ENCODE data around the gene PRKCB.

Gene PRKCB

DNA sequence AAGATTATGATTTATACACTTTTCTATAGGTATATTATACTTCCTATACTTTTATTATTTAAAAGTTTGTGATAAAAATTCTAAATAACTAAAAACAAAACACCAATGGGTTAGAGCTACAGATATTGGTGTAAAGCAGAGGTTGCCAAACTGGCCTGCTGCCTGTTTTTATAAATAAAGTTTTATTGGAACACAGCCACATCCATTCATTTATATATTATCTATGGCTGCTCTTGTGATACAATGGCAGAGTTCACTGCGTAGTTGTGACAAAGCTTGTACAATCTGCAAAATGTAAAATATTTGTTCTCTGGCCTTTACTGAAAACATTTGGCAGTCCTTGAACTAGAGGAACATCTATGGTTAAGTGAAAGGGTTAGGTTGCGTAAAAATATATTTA, 208.7 kb downstream of the PRKCB start:
- DNase-seq (ENCODE audit: low read depth in 2 of 2), result no peak

DNA sequence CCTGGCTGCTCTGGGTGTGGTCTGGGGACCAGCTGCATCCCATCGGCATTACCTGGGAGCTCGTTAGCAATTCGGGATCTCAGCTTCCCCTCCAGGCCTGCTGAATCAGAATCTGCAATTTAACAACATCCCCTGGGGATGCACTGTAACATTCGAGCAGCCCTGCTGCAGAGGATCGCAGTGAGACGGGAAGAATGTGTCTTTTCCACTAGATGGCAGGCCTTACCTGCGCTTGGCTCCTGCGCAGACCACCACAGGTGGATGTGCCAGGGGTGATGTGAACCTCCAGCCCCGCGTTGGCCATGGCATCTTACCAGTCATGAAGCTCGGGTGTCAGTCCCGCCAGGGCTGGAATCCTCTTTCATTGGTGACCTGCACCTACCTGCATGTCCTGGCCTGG, 209.9 kb downstream of the PRKCB start:
- no peak for DNase-seq (ENCODE audit: low read depth in 2 of 2)

DNA sequence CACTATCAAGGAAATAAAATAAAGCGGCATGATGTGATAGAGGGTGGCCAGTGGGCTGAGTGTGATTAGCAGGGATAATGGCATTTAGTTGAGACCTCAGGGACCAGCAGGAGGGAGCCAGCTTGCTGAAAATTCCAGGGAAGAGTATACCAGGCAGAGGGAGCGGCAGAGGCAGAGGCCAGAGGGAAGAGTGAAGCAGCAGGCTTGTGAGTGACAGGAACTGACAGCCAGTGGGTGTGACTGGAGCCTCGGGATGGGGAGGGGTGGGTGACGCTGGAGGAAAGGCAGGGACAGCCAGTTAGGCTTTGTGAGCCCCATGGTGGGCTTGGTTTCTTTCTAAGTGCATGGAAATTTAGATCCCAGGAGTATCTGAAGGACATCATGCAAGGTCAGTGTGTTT, 210.7 kb downstream of the PRKCB start:
- no peak for DNase-seq (ENCODE audit: low read depth in 2 of 2)

DNA sequence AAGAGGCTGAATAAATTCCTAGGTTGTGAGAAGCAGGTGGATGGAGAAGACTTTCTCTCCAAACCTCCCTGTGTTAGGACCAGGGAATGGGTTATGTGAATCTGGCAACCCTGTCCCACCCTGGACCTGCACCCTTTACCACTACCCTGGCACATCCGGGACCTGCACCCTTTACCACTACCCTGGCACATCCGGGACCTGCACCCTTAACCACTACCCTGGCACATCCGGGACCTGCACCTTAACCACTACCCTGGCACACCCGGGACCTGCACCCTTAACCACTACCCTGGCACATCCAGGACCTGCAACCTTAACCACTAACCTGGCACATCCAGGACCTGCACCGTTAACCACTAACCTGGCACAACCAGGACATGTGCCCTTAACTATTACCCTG, 213.3 kb downstream of the PRKCB start:
- DNase-seq (ENCODE audit: low read depth in 2 of 2), result no peak

DNA sequence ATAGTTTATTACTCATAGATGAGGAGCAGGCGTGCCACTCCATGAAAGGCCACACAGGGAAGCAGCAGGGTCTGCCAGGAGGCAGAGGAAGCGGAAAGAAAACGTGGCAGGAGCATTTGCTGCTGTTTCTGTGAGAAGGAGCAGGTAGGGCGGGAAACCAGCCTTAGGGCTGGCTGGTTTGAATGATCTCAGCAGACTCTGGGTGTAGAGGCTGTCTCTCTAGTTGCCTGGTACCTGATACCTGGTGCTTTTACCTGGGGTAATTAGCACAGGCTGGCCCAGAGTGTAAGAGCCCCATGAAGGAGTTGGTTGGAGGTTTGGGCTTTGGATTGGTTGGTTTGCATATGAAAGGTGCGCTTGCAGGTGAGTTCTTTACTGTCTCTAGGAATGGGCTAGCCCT, 215.3 kb downstream of the PRKCB start:
- DNase-seq (ENCODE audit: low read depth in 2 of 2), result no peak

DNA sequence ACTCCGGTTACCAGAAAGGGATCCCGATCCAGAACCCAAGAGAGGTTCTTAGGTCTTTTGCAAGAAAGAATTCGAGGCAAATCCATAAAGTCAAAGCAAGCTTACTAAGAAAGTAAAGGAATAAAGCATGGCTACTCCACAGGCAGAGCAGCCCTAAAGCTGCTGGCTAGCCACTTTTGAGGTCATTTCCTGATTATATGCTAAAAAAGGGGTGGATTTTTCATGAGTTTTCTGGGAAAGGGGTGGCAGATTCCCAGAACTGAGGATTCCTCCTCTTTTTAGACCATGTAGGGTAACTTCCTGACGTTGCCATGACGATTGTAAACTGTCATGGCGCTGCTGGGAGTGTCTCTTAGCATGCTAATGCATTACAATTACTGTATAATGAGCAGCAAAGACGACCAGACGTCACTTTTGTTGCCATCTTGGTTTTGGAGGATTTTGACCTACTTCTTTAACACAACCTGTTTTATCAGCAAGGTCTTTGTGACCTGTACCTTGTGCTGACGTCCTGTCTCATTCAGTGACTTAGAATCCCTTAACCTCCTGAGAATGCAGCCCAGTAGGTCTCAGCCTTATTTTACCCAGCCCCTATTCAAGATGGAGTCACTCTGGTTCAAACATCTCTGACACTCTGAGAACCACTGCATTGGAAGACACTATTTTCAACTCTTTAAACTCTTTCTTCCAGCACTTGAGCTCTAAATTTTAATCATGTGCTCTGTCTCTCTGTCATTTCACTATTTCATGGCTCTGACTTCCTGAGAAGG, 216.7 kb downstream of the PRKCB start:
- no peak for DNase-seq (ENCODE audit: low read depth in 2 of 2)

DNA sequence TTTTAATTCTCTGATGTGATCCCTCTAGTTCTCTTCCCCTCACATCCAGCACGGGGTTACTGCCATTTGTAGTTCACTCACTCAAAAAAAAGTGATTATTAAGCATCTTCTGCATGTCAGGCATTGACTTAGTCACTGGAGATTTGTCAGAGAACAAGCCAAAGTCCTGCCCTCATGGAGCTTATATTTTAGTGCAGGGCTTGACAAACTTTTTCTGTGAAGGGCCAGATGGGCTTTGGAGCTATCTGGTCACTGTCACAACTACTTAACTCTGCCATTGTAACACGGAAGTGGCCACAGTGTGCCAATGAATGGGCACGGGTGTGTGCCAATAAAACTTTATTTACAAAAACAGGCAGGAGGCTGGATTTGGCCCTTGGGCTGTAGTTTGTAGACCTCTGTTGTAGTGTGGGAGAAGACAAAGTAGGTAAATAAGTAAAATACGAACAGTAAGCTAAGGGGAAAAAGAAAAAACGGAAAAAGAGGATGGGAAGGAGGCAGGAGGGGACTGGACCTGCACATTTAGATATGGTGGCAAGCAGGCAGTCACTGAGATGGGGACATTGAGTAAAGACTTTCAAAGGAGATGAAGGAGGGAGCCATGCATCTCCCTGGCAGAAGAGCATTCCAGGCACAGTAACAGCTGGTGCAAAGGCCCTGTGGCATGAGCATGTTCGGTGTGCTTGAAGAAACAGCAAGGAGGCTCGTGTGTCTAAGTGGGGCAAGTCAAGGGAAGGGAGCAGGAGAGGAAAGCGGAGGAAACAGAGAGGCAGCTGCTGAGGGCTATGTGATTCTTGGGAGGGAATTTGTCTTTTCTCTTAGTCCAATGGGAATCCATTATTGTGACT, 217.5 kb downstream of the PRKCB start:
- DNase-seq (ENCODE audit: low read depth in 2 of 2), result no peak

DNA sequence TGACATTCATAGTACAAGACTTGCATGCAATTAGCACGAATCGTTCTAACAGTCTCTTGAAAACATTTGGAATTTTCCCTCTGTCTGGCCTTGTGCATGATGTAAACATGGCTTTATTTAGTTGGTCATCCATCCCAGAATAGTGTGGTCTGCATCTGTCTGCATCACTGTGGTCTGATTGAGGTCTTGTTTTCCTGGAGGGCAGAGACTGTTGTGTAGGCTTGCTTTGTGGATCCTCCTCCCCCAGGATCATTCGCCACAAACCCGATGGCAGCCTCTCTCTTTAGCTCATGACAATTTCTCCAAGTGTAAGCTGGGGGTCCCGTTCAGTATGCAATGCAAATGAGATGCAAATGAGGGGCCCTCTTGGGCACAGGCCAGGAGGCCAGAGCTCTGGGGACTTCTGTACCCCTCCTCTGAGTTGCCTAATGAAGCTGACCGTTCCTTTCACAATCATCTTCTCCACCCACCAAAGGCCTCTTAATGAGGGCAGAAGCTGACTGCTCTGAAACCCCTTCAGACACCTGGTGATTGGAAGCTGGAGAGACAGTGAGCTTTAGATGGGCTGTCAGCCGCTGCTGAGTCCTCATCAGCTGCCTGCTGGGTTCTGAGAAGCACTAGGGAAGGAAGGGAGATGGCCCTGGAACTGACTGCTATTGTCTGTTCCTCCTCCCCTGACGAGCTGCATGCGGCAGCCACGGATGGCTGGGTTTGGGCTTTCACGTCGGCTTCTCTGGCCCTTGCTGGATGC, 219.1 kb downstream of the PRKCB start:
- no peak for DNase-seq (ENCODE audit: low read depth in 2 of 2)

DNA sequence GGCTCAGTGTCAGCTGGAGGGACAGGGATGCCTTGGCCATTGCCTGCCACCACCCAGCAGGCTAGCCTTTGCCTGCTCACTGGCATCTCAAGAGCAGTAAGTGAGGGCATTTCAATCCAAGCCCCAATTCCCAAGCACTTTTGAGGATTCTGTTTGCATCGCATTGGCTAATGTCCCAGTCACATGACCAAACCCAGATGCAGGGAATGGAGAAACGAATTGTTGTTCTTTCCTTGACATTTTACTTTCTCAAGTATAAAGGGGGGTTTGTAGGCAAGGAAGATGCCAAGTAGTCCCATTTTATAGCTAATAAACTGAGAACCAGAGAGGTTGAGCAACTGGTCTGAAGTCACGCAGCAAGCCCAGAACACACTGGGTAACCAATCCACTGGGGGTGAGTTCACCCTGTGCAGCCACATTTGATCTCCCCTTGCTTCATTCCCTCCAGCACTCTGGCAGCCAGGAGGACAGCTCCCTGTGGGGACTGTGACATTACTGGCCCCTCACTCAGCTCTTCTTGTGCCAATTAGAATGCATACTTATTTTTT, 226.6 kb downstream of the PRKCB start:
- DNase-seq (ENCODE audit: low read depth in 2 of 2), result no peak

DNA sequence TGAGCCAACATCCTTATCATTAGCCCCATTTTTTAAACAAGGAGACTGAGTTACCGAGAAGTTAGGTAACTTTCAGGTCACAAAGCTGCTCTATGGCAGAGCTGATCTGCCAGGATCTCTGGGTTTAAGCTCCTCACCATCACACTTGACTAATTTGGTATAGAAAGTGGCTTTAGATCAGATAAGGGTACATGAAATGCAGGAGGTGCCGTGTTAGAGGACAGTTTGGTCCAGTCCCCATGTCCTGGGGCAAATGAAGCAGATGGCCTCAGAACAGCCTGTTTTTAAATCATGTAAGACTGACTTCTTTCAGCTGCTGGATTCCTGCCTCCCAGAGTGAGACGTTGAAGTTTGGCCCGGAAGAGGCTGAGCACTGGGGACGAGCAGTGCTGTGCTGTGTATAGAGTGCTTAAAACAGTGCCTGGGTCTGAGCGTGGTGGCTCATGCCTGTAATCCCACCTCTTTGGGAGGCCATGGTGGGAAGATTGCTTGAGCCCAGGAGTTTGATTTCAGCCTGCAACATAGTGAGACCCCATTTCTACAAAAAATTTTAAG, 233.3 kb downstream of the PRKCB start:
- no peak for DNase-seq (ENCODE audit: low read depth in 2 of 2)

DNA sequence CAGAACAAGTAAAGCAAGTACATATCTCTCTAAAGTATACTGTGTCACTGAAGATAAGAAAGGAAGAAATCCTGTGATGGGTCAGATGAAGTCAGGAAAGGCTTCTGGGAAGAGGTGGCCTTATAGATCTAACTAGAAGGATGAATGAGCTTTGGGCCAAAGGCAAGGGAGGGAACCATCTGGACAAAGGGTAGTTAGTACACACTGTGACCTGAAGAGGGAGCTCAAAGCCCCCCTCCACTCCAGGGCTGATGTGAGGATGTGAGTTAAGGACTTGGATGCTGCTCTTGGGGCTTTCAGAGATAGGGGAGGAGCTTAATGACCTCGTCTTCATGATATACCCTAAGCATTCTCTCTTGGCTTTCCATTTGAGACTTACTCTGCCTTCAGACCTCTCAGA, 235.1 kb downstream of the PRKCB start:
- DNase-seq (ENCODE audit: low read depth in 2 of 2), result peak; percentile 25 to 26

DNA sequence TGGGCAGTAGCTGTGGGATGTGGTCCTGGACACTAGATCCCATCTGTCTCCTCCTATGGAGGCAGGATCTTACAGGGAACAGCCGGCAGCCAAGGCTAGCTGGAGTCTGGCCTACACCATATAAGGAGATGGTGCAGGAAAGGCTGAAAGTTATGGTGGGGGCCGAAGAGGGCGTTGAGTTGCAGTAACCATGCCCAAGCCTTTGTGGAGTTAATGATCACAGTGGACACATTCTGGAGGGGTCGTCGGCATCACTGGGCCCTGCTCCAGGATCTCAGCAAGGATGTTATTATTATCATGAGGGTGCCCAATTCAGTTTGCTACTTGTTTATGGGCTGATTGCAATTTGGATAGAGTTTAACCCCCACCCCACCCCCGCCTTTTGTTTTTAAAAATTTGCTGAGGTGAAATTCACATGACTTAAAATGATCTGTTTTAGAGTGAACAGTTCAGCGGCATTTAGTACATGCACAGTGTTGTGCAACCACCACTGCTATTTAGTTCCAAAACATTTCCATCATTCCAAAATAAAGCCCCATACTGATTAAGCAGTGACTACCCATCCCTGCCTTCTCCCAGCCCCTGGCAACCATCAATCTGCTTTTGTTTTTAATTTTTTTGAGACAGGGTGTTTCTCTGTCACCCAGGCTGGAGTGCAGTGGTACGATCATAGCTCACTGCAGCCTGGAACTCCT, 236.0 kb downstream of the PRKCB start:
- no peak for DNase-seq (ENCODE audit: low read depth in 2 of 2)

DNA sequence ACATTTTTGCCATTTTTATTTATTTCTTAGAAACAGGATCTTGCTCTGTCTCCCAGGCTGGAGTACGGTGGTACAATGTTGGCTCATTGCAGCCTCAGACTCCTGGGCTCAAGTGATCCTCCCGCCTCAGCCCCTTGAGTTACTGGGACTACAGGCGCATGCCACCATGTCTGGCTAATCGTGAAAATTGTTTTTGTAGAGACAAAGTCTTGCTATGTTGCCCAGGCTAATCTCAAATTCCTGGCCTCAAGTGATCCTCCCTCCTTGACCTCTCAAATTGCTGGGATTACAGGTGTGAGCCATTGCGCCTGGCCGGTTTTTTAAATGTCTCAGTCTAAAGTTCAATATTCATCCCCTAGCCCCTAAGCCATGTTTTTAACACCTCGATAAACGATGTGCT, 237.5 kb downstream of the PRKCB start:
- DNase-seq (ENCODE audit: low read depth in 2 of 2), result no peak

DNA sequence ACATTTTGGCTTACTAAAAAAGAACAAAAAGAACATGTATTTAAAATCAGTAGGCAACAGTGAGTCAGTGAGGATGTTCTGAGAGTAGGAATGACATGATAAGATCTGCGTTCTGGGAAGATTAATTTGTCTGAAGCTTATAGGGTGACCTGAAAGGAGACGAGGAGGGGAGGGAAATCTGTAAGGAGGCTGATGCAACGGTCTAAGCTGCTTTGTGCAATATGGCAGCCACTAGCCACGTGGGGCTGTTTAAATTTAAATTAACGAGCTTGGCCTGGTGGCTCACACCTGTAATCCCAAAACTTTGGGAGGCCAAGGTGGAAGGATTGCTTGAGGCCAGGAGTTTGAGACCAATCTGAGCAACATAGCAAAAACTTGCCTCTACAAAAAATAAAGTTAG, 238.8 kb downstream of the PRKCB start:
- no peak for DNase-seq (ENCODE audit: low read depth in 2 of 2)

DNA sequence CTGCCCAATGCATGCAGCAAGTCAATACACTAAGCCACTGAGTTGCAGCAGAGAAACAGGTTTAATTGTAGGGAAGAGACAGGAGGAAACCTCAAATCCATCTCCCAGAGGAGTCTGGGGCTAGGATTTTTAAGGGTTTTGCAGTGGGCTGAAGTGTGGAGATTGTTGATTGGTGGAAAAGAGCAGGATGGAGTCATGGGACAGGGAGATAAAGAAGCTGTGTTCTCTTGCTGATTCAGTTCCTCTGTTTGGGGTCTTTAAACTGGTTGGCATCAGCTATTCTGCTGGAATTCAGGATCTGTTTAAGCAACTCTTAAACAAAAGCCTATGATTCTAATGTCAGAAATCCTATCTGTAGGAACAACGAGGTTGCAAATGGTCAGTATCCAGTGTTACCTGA, 239.5 kb downstream of the PRKCB start:
- no peak for DNase-seq (ENCODE audit: low read depth in 2 of 2)

DNA sequence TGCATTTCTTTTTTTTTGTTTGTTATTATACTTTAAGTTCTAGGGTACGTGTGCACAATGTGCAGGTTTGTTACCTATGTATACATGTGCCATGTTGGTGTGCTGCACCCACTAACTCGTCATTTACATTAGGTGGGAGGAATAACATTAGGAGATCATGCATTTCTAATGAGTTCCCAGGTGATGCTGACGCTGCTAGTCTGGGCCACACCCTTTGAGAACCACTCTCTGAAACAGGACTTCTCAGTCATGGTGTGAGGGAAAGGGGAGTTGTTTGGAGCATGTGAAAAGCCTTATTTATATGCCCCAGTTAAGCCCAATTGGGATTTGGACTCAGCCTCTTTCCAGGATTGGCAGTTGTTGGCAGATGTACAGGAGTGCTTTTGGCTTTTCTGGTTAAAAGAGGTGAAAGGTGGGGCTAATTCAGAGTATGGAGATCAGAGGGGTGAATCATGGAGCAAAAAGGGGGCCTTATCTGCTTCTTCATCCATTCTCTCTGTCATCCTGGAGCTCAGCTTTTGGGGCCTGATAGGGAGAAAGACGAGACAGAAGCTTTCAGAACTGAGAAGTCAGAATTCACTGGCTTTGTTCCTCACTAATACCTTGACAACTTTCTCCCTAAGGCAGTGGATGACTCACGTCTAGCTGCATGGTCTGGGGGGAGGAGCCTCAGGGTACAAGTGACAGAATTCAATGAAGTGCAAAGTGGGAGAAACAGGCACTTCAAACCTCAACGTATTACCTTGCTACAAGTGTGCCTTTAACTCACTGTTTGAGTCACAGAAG, 240.3 kb downstream of the PRKCB start:
- peak in 1 of 2 donors; percentile 7 for DNase-seq (ENCODE audit: low read depth in 2 of 2)

DNA sequence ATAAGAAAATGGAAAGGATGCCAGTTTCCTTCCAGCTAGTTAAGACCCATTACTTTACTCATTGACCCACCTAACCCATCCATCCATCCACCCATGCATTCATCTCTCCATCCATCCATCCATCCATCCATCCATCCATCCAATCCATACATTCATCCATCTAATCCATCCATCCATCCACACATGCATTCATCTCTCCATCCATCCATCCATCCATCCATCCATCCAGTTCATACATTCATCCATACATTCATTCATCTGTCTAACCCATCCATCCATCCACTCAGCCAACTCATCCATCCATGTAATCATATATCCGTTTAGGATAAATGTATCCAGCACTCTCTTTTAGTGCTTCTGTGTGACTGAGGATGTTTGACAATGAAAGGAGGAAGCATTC, 241.5 kb downstream of the PRKCB start:
- no peak for DNase-seq (ENCODE audit: low read depth in 2 of 2)

DNA sequence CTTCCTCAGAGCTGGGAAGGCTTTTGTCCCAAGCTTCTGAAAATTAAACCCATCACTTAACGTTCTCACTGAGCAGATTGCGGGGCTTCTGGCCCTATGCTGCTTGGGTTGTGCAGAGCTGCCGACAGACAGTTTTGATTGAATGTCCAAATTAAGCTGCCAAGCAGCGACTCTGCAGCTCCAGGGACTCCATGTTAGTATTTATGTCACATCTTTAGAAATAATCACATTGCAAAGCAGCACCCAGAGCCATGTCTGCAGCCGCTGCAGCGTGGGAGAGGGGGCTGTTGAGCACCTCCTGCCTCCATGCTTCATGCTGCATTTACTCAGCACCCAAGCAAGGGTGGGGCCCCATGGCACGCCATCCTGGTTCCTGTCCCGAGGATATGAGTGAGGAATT, 242.2 kb downstream of the PRKCB start:
- DNase-seq (ENCODE audit: low read depth in 2 of 2), result no peak

DNA sequence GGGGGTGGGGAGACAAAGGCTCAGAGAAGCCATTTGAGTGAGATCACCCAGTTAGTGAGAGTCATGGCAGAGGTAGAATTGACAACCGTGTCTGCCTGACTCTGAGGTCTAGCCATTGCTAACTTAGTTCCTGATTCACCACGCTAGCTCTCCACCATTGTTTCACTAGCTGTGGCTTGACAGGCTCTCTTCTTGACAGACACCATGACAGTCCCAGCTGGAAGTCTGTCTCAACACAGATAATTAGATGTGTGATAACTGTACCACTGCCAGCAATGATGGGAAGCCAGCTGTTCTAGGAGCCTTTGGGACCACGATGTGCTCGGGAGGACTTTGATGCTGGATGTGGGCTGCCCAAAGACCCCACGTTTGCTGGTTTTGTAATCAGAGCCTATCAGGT, 249.9 kb downstream of the PRKCB start:
- no peak for DNase-seq (ENCODE audit: low read depth in 2 of 2)

DNA sequence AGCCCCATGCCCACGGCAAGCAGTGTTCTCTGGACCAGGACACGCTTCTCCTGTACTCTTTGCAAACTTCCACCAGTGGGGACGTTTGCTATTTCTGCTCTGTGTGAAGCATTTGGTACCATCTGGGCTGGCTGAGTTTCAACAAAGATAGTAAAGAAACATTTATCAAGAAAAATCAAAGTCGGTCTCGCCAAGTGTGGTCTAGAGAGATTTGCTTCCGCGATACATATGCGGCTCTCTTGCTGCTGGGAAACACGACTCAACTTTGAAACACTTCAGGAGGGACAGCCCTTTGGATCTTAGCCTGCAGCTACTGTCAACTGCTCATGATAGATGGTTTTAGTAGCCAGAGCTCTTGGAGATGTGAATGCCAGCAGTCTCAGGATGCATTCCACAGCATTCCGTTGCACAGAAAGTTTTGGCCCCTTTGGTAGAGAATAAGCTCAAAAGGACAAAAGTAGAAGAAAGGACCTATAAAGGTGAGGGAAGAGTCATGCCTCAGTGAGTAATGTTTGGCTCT, 252.2 kb downstream of the PRKCB start:
- no peak for DNase-seq (ENCODE audit: low read depth in 2 of 2)

Measured in stimulated activated CD4-positive, alpha-beta T cell treated with anti-CD3 and anti-CD28 coated beads, Interleukin-15, amount 100 ng/mL, for 48 hours (primary cell).